Loucy (cell line): ENCODE data around the gene SLC25A41.

Source experiments
- H2AFZ ChIP-seq: fragments of 200-600 bp; sonication (generic); 2 replicates; pipeline ENCODE4 v1.6.0; 2016; ENCODE audit warnings: antibody characterized with exemption, mild to moderate bottlenecking, low read length, moderate library complexity
- H3F3A ChIP-seq: fragments of 200-600 bp; 2 replicates; pipeline ENCODE4 v1.6.0; 2016; ENCODE audit warnings: antibody characterized with exemption, low read depth, mild to moderate bottlenecking
- H3K27me3 ChIP-seq: fragments of 200-600 bp; sonication (generic); 2 replicates; pipeline ENCODE4 v1.6.1; 2014; ENCODE audit warnings: low read length, mild to moderate bottlenecking; ENCODE audit not compliant: insufficient read depth, poor library complexity, severe bottlenecking
- H3K36me3 ChIP-seq: fragments of 200-600 bp; sonication (generic); 2 replicates; pipeline ENCODE4 v1.6.1; 2016; ENCODE audit warnings: low read length; ENCODE audit not compliant: insufficient read depth
- H3K4me1 ChIP-seq: fragments of 200-600 bp; sonication (generic); 2 replicates; pipeline ENCODE4 v1.5.1; 2014; ENCODE audit warnings: low read length, mild to moderate bottlenecking; ENCODE audit not compliant: insufficient read depth, poor library complexity, severe bottlenecking
- H3K4me2 ChIP-seq: fragments of 200-600 bp; sonication (generic); 2 replicates; pipeline ENCODE4 v1.6.0; 2014; ENCODE audit warnings: antibody characterized with exemption, low read length, low read depth, mild to moderate bottlenecking; ENCODE audit not compliant: poor library complexity, severe bottlenecking
- H3K4me3 ChIP-seq: fragments of 200-600 bp; sonication (generic); 2 replicates; pipeline ENCODE4 v1.5.1; 2014; ENCODE audit warnings: low read length, mild to moderate bottlenecking, mixed read lengths; ENCODE audit not compliant: poor library complexity, severe bottlenecking
- H3K79me2 ChIP-seq: fragments of 200-600 bp; sonication (generic); 2 replicates; pipeline ENCODE4 v1.6.1; 2014; ENCODE audit warnings: low read length; ENCODE audit not compliant: insufficient read depth
- H3K9ac ChIP-seq: fragments of 200-600 bp; sonication (generic); 2 replicates; pipeline ENCODE4 v1.6.0; 2014; ENCODE audit warnings: mild to moderate bottlenecking, low read depth, low read length, moderate library complexity; ENCODE audit not compliant: poor library complexity, severe bottlenecking
- H3K9me2 ChIP-seq: fragments of 200-600 bp; sonication (generic); replicated peaks from 2 replicates; pipeline ENCODE4 v1.6.1; 2016; ENCODE audit warnings: low read depth, low read length, mixed read lengths
- H3K9me3 ChIP-seq: fragments of 200-600 bp; sonication (generic); 2 replicates; pipeline ENCODE4 v1.6.1; 2014; ENCODE audit warnings: mild to moderate bottlenecking, antibody characterized with exemption, low read length, low read depth; ENCODE audit not compliant: insufficient read depth
- H4K20me1 ChIP-seq: fragments of 200-600 bp; sonication (generic); 2 replicates; pipeline ENCODE4 v1.6.0; 2014; ENCODE audit warnings: antibody characterized with exemption, low read length, mild to moderate bottlenecking; ENCODE audit not compliant: insufficient read depth, poor library complexity, severe bottlenecking
- CTCF ChIP-seq: fragments of 200-600 bp; sonication (generic); conservative IDR thresholded peaks from 2 replicates; pipeline ENCODE4 v1.5.1; 2014; ENCODE audit warnings: mild to moderate bottlenecking, antibody characterized with exemption, low read length
- EZH2phosphoT487 ChIP-seq: fragments of 200-600 bp; IDR thresholded peaks from 2 replicates; pipeline ENCODE4 v1.6.1; 2018; ENCODE audit warnings: antibody characterized with exemption, mild to moderate bottlenecking, moderate library complexity, borderline replicate concordance

SLC25A41 gene

DNA sequence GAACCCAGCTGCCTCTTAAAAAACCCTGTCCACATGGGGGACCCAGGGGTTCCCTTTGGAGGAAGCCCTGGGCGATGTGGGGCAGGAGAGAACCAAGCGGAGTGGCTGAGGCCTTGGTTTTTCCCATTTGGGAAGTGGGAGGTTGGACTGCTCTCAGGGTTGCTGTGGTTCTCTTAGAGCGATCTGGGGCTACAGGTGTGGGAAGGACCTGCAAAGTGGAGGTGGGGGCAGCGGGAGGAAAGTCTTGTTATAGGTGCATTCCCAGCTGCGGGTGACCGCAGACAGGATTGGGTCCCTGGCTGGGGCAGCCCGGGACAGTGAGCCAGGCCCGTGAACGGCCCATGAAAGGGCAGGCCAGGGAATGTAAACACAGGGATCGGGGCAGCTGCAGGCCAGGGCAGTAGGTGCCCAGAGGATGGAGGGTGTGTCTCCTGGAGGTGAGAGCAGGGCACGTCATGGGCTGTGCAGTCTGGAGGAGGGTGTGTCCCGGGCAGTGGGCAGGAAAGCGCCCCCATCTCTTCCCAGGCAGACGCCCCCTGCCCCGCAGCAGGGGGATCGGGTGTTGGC lies 25.2 kb upstream of the SLC25A41 start:
- Histone ChIP-seq H3K36me3 (peaks cover 3% of the 10 kb centered on the region; the same call in 1 of the 2 replicates), H3K9ac (peak overlapping the region; percentile 48), H3K27me3 (no peaks in the 10 kb centered on the region), H3F3A (no peaks in the 10 kb centered on the region), H3K4me2 (peak overlapping the region; percentile 88), H3K4me1 (peaks cover 12% of the 10 kb centered on the region), H4K20me1 (no peaks in the 10 kb centered on the region), H3K9me2 (no peaks in the 10 kb centered on the region), H2AFZ (0 out of 2 replicates have a peak overlapping the region, but pooled peaks have one; percentile 84), H3K9me3 (no peaks in the 10 kb centered on the region), H3K4me3 (peak overlapping the region; percentile 78), H3K79me2 (peaks cover 5% of the 10 kb centered on the region; the same call in 1 of the 2 replicates)
- TF ChIP-seq EZH2phosphoT487, result no peak
- no peak for TF ChIP-seq CTCF

GRCh38 chr19:6457958-6458694 lies 24.6 kb upstream of the SLC25A41 start:
- Histone ChIP-seq H3K9me3 (no peaks in the 10 kb centered on the region), H3K4me3 (peak overlapping the region; percentile 78), H3K4me1 (peaks cover 12% of the 10 kb centered on the region), H3K27me3 (no peaks in the 10 kb centered on the region), H4K20me1 (no peaks in the 10 kb centered on the region), H3K9ac (peak overlapping the region; percentile 48), H3K79me2 (peaks cover 5% of the 10 kb centered on the region; the same call in 1 of the 2 replicates), H3K4me2 (peak overlapping the region; percentile 88), H2AFZ (no peak overlapping the region), H3F3A (no peaks in the 10 kb centered on the region), H3K36me3 (peaks cover 3% of the 10 kb centered on the region; the same call in 1 of the 2 replicates), H3K9me2 (no peaks in the 10 kb centered on the region)
- TF ChIP-seq EZH2phosphoT487 (no peak), CTCF (no peak)

- Histone ChIP-seq H3K9me3 (no peaks in the 10 kb centered on the region), H3K4me1 (peaks cover 12% of the 10 kb centered on the region), H4K20me1 (no peaks in the 10 kb centered on the region), H3K79me2 (peaks cover 5% of the 10 kb centered on the region; the same call in 1 of the 2 replicates), H2AFZ (no peak overlapping the region), H3K4me2 (no peak overlapping the region), H3K9me2 (no peaks in the 10 kb centered on the region), H3K4me3 (no peak overlapping the region), H3K27me3 (no peaks in the 10 kb centered on the region), H3K9ac (no peak overlapping the region), H3F3A (no peaks in the 10 kb centered on the region), H3K36me3 (peaks cover 3% of the 10 kb centered on the region; the same call in 1 of the 2 replicates)
- TF ChIP-seq CTCF (no peak), EZH2phosphoT487 (no peak)
These were observed 22.4 kb upstream of the SLC25A41 start for GRCh38 chr19:6455924-6456323.
